Neural cell (in vitro differentiated cells): ENCODE results near the gene KRTAP1-5. TPM values are rescaled to one million over a fixed set of nuclear protein-coding genes. Genes with fewer than 3 reads are reported as not detected.

ENCODE experiments used
- H2AFZ ChIP-seq: fragments of 200-600, 300-800 bp; sonication (generic), shearing (Covaris generic); 2 replicates; pipeline ENCODE4 v1.6.0; 2014; ENCODE audit warnings: low read depth, mild to moderate bottlenecking, antibody characterized with exemption, low read length, moderate library complexity
- H3F3A ChIP-seq: fragments of 200-600 bp; shearing (Covaris generic); 2 replicates; pipeline ENCODE4 v1.6.1; 2016; ENCODE audit warnings: mild to moderate bottlenecking, moderate library complexity, mixed read lengths, antibody characterized with exemption, low read length; ENCODE audit not compliant: insufficient read depth, poor library complexity, severe bottlenecking
- H3K27ac ChIP-seq: fragments of 200-600, 300-800 bp; sonication (generic), shearing (Covaris generic); 2 replicates; pipeline ENCODE4 v1.5.1; 2014; ENCODE audit warnings: mild to moderate bottlenecking, low read length, moderate library complexity
- H3K27me3 ChIP-seq: fragments of 300-800, 200-600 bp; sonication (generic), shearing (Covaris generic); 2 replicates; pipeline ENCODE4 v1.6.0; 2014; ENCODE audit warnings: mild to moderate bottlenecking, low read depth, low read length, moderate library complexity; ENCODE audit not compliant: insufficient read depth
- H3K36me3 ChIP-seq: fragments of 300-800, 200-600 bp; sonication (generic), shearing (Covaris generic); 2 replicates; pipeline ENCODE4 v1.5.1; 2014; ENCODE audit warnings: mild to moderate bottlenecking, antibody characterized with exemption, low read length, moderate library complexity; ENCODE audit not compliant: insufficient read depth
- H3K4me2 ChIP-seq: fragments of 300-800, 200-600 bp; sonication (generic), shearing (Covaris generic); 2 replicates; pipeline ENCODE4 v1.6.0; 2014; ENCODE audit warnings: mild to moderate bottlenecking, low read length
- H3K4me3 ChIP-seq: fragments of 300-800, 200-600 bp; sonication (generic), shearing (Covaris generic); 2 replicates; pipeline ENCODE4 v1.5.1; 2014; ENCODE audit warnings: mild to moderate bottlenecking, low read length, moderate library complexity
- H3K79me2 ChIP-seq: fragments of 200-600 bp; shearing (Covaris generic); replicated peaks from 2 replicates; pipeline ENCODE4 v1.6.0; 2014; ENCODE audit warnings: mild to moderate bottlenecking, low read length, moderate library complexity; ENCODE audit not compliant: insufficient read depth
- H3K9ac ChIP-seq: fragments of 300-800, 200-600 bp; sonication (generic), shearing (Covaris generic); 2 replicates; pipeline ENCODE4 v1.6.1; 2016; ENCODE audit warnings: mild to moderate bottlenecking, low read length, mixed read lengths
- H3K9me2 ChIP-seq: fragments of 200-600 bp; shearing (Covaris generic); 2 replicates; pipeline ENCODE4 v1.6.1; 2016; ENCODE audit warnings: mild to moderate bottlenecking, low read length, mixed read lengths; ENCODE audit not compliant: insufficient read depth
- H3K9me3 ChIP-seq: fragments of 200-600, 300-800 bp; sonication (generic), shearing (Covaris generic); 2 replicates; pipeline ENCODE4 v1.6.1; 2016; ENCODE audit warnings: mild to moderate bottlenecking, mixed run types, low read length, moderate library complexity, mixed read lengths
- H4K20me1 ChIP-seq: fragments of 200-600 bp; shearing (Covaris generic); 2 replicates; pipeline ENCODE4 v1.6.1; 2016; ENCODE audit warnings: mild to moderate bottlenecking, mixed run types; ENCODE audit not compliant: insufficient read depth
- EP300 ChIP-seq: fragments of 450-650 bp; conservative IDR thresholded peaks from 2 replicates; pipeline ENCODE4 v1.6.1; 2014; ENCODE audit warnings: antibody characterized with exemption, mild to moderate bottlenecking, moderate library complexity; ENCODE audit not compliant: poor library complexity, severe bottlenecking
- EZH2 ChIP-seq: fragments of 200-600, 300-800 bp; shearing (Covaris generic), sonication (generic); IDR thresholded peaks from 2 replicates; pipeline ENCODE4 v1.6.1; 2014; ENCODE audit warnings: antibody characterized with exemption, low read length, borderline replicate concordance, mild to moderate bottlenecking; ENCODE audit not compliant: insufficient read depth, poor library complexity, severe bottlenecking
- MXI1 ChIP-seq: fragments of 450-650 bp; conservative IDR thresholded peaks from 2 replicates; pipeline ENCODE4 v1.6.1; 2014; ENCODE audit warnings: antibody characterized with exemption, mild to moderate bottlenecking; ENCODE audit not compliant: poor library complexity, severe bottlenecking
- POLR2AphosphoS5 ChIP-seq: IDR thresholded peaks from 2 replicates; pipeline ENCODE4 v1.6.1; 2012
- RAD21 ChIP-seq: fragments of 450-650 bp; conservative IDR thresholded peaks from 2 replicates; pipeline ENCODE4 v1.6.1; 2014; ENCODE audit warnings: antibody characterized with exemption, mild to moderate bottlenecking, moderate library complexity
- SMC3 ChIP-seq: fragments of 450-650 bp; conservative IDR thresholded peaks from 2 replicates; pipeline ENCODE4 v1.6.1; 2014; ENCODE audit warnings: antibody characterized with exemption, mild to moderate bottlenecking, moderate library complexity; ENCODE audit not compliant: poor library complexity
- TAF1 ChIP-seq: IDR thresholded peaks from 2 replicates; pipeline ENCODE4 v1.6.1; 2012; ENCODE audit warnings: low read depth
- polyA plus RNA-seq: library from polyadenylated mRNA; depleted of rRNA; stranded (reverse); fragments of >200 nt; gene quantifications from 2 replicates; pipeline ENCODE4 v1.2.3, GENCODE V29; 2014
- TF ChIP-seq, protein P1 (sequence below): fragments of 450-650 bp; IDR thresholded peaks from 2 replicates; pipeline ENCODE4 v1.5.1; 2014; ENCODE audit warnings: antibody characterized with exemption, mild to moderate bottlenecking, moderate library complexity; ENCODE audit not compliant: poor library complexity, severe bottlenecking
- TF ChIP-seq, protein P2 (sequence below): IDR thresholded peaks from 2 replicates; pipeline ENCODE4 v1.6.1; 2012; ENCODE audit warnings: borderline replicate concordance

KRTAP1-5 gene
- polyA plus RNA-seq, 1 donor from 2014 or later: not detected

DNA sequence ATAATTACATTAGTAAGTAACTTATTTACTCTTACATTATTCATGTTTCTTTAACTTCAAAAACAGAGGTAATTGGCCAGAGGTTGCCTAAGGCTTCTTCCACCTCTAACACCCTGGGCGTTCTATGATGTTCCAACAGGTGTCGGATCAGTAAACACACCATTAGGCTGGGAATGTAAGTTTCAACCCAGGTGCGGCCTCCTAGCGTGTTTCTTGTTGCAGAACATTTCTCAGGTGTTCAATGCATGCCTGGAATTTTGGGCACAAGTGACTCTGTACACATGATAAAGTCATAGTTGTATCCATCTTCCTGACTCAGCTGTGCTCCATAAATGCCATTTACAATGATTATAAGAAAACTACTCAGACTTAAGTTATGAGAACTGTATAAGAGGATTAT lies 27.0 kb upstream of the KRTAP1-5 start:
- no peaks in the 10 kb centered on the region for H3K36me3 ChIP-seq
- H4K20me1 ChIP-seq: no peaks in the 10 kb centered on the region
- H3K79me2 ChIP-seq: no peaks in the 10 kb centered on the region
- H3F3A ChIP-seq: no peaks in the 10 kb centered on the region
- no peaks in the 10 kb centered on the region for H3K27me3 ChIP-seq
- H3K27ac ChIP-seq: no peak overlapping the region
- H3K9me2 ChIP-seq: no peaks in the 10 kb centered on the region
- H3K4me3 ChIP-seq: no peak overlapping the region
- no peak overlapping the region for H3K9ac ChIP-seq
- H2AFZ ChIP-seq: no peak overlapping the region
- TF ChIP-seq, protein P1, sequence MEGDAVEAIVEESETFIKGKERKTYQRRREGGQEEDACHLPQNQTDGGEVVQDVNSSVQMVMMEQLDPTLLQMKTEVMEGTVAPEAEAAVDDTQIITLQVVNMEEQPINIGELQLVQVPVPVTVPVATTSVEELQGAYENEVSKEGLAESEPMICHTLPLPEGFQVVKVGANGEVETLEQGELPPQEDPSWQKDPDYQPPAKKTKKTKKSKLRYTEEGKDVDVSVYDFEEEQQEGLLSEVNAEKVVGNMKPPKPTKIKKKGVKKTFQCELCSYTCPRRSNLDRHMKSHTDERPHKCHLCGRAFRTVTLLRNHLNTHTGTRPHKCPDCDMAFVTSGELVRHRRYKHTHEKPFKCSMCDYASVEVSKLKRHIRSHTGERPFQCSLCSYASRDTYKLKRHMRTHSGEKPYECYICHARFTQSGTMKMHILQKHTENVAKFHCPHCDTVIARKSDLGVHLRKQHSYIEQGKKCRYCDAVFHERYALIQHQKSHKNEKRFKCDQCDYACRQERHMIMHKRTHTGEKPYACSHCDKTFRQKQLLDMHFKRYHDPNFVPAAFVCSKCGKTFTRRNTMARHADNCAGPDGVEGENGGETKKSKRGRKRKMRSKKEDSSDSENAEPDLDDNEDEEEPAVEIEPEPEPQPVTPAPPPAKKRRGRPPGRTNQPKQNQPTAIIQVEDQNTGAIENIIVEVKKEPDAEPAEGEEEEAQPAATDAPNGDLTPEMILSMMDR: no peak
- TF ChIP-seq RAD21 (no peak), POLR2AphosphoS5 (no peak), EZH2 (no peak), TAF1 (no peak), EP300 (no peak), SMC3 (no peak), MXI1 (no peak)
- TF ChIP-seq, protein P2, sequence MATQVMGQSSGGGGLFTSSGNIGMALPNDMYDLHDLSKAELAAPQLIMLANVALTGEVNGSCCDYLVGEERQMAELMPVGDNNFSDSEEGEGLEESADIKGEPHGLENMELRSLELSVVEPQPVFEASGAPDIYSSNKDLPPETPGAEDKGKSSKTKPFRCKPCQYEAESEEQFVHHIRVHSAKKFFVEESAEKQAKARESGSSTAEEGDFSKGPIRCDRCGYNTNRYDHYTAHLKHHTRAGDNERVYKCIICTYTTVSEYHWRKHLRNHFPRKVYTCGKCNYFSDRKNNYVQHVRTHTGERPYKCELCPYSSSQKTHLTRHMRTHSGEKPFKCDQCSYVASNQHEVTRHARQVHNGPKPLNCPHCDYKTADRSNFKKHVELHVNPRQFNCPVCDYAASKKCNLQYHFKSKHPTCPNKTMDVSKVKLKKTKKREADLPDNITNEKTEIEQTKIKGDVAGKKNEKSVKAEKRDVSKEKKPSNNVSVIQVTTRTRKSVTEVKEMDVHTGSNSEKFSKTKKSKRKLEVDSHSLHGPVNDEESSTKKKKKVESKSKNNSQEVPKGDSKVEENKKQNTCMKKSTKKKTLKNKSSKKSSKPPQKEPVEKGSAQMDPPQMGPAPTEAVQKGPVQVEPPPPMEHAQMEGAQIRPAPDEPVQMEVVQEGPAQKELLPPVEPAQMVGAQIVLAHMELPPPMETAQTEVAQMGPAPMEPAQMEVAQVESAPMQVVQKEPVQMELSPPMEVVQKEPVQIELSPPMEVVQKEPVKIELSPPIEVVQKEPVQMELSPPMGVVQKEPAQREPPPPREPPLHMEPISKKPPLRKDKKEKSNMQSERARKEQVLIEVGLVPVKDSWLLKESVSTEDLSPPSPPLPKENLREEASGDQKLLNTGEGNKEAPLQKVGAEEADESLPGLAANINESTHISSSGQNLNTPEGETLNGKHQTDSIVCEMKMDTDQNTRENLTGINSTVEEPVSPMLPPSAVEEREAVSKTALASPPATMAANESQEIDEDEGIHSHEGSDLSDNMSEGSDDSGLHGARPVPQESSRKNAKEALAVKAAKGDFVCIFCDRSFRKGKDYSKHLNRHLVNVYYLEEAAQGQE: no peak
- no peak overlapping the region for H3K4me2 ChIP-seq
- no peaks in the 10 kb centered on the region for H3K9me3 ChIP-seq

GRCh38 chr17:41052566-41052965 lies 25.6 kb upstream of the KRTAP1-5 start:
- H3F3A ChIP-seq: no peaks in the 10 kb centered on the region
- no peaks in the 10 kb centered on the region for H4K20me1 ChIP-seq
- no peak overlapping the region for H3K4me3 ChIP-seq
- no peaks in the 10 kb centered on the region for H3K9me2 ChIP-seq
- H3K9me3 ChIP-seq: no peaks in the 10 kb centered on the region
- no peak overlapping the region for H2AFZ ChIP-seq
- H3K9ac ChIP-seq: no peak overlapping the region
- H3K27ac ChIP-seq: no peak overlapping the region
- H3K36me3 ChIP-seq: no peaks in the 10 kb centered on the region
- H3K4me2 ChIP-seq: no peak overlapping the region
- H3K27me3 ChIP-seq: no peaks in the 10 kb centered on the region
- no peaks in the 10 kb centered on the region for H3K79me2 ChIP-seq
- TF ChIP-seq TAF1 (no peak), SMC3 (no peak), EZH2 (no peak), POLR2AphosphoS5 (no peak), EP300 (no peak), RAD21 (no peak), MXI1 (no peak)
- TF ChIP-seq, protein P2: no peak
- TF ChIP-seq, protein P1: no peak
